ENCODE data around the gene TRIM38.

- no peak for TF ChIP-seq CTCF (IDR thresholded peaks at IDR 0.05)
- TF ChIP-seq POLR2A (IDR thresholded peaks at IDR 0.05) = no peak
These were observed 8.7 kb downstream of the TRIM38 start for GRCh38 chr6:25971187-25971821.
